Activated CD8-positive, alpha-beta memory T cell treated with anti-CD3 and anti-CD28 coated beads for 1 hour (primary cell): ENCODE data around the gene POM121.
"Not testable (repeated sequence)": the region's sequence is repeated elsewhere in the genome, so short reads cannot be mapped to it uniquely, and the experiment has no call there.

ENCODE experiments used
- DNase-seq, 2 donors: peaks; one replicate each; pipeline ENCODE4 v3.0.0-alpha.2; 2020; ENCODE audit warnings: low read depth in 1 of 2; ENCODE audit errors: extremely low read depth in 1 of 2

Gene POM121

GRCh38 chr7:72990146-72990913 lies 65.4 kb downstream of the POM121 start:
- not testable (repeated sequence) for DNase-seq

GRCh38 chr7:72995484-72995883 lies 70.6 kb downstream of the POM121 start:
- DNase-seq: not testable (repeated sequence)

GRCh38 chr7:72997447-72997846 lies 72.6 kb downstream of the POM121 start:
- DNase-seq: not testable (repeated sequence)

- not testable (repeated sequence) for DNase-seq
These were observed 73.1 kb downstream of the POM121 start for GRCh38 chr7:72997887-72998468.
